ENCODE measurements around the gene TGM2.

DNA sequence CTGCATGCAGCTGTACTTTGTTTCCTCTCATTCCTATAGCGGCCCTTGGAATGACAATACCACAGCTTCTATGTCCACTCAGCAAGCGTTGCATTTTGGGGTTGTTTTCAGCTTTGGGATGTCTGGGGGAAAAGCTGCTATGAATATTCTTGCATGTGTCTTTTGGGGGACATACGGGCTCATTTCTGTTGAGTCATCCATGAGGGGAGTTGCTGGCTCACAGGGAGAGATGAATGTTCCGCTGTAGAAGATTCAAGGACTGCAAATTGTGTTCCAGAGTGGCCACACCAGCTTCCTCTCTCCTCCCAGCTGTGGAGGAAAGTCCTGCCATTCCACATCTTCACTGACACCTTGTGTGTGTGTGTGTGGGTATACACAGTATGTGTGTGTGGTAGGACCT, 43.3 kb downstream of the TGM2 start:
- TF ChIP-seq, protein P1, sequence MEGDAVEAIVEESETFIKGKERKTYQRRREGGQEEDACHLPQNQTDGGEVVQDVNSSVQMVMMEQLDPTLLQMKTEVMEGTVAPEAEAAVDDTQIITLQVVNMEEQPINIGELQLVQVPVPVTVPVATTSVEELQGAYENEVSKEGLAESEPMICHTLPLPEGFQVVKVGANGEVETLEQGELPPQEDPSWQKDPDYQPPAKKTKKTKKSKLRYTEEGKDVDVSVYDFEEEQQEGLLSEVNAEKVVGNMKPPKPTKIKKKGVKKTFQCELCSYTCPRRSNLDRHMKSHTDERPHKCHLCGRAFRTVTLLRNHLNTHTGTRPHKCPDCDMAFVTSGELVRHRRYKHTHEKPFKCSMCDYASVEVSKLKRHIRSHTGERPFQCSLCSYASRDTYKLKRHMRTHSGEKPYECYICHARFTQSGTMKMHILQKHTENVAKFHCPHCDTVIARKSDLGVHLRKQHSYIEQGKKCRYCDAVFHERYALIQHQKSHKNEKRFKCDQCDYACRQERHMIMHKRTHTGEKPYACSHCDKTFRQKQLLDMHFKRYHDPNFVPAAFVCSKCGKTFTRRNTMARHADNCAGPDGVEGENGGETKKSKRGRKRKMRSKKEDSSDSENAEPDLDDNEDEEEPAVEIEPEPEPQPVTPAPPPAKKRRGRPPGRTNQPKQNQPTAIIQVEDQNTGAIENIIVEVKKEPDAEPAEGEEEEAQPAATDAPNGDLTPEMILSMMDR (IDR thresholded peaks at IDR 0.05), result no peak
- TF ChIP-seq POLR2A (IDR thresholded peaks at IDR 0.05), result no peak
- no peak for TF ChIP-seq POLR2AphosphoS5 (IDR thresholded peaks at IDR 0.05)
